ENCODE data around the gene KYAT1.

DNA sequence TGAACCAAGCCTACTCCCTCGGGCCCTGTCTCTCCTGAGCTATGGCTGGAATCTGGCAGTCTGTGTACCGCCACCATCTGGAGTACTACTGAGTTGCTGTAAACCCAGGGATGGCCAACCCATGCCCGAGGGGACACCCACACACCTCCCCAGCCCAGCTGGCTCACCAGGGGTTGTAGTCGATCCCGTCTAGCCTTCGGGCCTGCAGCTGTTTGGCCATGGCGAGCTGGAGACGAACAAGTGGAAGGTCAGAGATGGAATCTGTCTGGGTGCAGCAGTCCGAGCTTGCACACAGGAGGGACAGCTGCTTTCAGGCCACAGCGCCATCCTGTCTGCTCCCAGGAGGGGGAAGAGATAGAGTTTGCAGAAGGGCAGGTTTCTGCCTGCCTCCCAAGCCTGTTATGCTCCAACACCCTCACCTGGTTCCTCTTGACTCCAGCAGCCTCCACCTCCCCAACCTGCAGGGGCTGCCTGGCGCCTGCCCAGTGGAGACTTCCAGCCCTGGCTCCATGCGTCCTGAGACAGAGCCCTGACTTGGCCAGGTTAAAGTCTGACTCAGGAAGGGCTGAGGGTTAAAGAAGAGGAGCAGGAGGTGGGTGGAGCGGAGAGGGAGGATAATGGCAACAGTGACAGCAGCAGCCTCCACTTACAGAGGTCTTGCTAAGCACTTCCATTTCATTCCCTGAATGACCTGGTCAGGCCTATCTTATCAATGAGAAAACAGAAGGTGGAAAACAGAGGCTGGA is 36.4 kb downstream of the KYAT1 start:
- TF ChIP-seq, protein P1, sequence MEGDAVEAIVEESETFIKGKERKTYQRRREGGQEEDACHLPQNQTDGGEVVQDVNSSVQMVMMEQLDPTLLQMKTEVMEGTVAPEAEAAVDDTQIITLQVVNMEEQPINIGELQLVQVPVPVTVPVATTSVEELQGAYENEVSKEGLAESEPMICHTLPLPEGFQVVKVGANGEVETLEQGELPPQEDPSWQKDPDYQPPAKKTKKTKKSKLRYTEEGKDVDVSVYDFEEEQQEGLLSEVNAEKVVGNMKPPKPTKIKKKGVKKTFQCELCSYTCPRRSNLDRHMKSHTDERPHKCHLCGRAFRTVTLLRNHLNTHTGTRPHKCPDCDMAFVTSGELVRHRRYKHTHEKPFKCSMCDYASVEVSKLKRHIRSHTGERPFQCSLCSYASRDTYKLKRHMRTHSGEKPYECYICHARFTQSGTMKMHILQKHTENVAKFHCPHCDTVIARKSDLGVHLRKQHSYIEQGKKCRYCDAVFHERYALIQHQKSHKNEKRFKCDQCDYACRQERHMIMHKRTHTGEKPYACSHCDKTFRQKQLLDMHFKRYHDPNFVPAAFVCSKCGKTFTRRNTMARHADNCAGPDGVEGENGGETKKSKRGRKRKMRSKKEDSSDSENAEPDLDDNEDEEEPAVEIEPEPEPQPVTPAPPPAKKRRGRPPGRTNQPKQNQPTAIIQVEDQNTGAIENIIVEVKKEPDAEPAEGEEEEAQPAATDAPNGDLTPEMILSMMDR (optimal IDR thresholded peaks at IDR 0.05 in 1 of 3, IDR thresholded peaks at IDR 0.05 in 1 of 3, conservative IDR thresholded peaks at IDR 0.05 in 1 of 3; ENCODE audit: extremely low read depth in 1 of 3, insufficient read depth in 2 of 3, low read length in 3 of 3) = peak; percentile 70 to 82 (median 70)
- TF ChIP-seq EZH2 (IDR thresholded peaks at IDR 0.05; ENCODE audit: low read length) = no peak

Measured in keratinocyte (primary cell).